CD4-positive, alpha-beta T cell (primary cell): ENCODE results near the gene ALDH9A1. TPM values are rescaled to one million over a fixed set of nuclear protein-coding genes. Genes with fewer than 3 reads are reported as not detected.

ENCODE experiments used
- ATAC-seq: fragments of 200-7000 bp; cut with Tn5 transposase; one replicate; pipeline ENCODE4 v1.10.0; 2022; ENCODE audit warnings: mild to moderate bottlenecking; ENCODE audit not compliant: poor library complexity
- CTCF ChIA-PET: fragments of 350-600 bp; sonication (Branson Sonifier 250); formaldehyde crosslinking; loops from one replicate; lab custom pipeline; 2021; ENCODE audit warnings: antibody characterized with exemption, inconsistent platforms; lab: Charles Lee
- POLR2A ChIA-PET: fragments of 350-600 bp; sonication (Branson Sonifier 250); formaldehyde crosslinking; loops from one replicate; lab custom pipeline; 2021; ENCODE audit warnings: antibody characterized with exemption, inconsistent platforms; lab: Charles Lee
- DNase-seq, 14 experiments: peaks; one replicate each; pipeline ENCODE4 v3.0.0-alpha.2; 2013 to 2020; ENCODE audit warnings: mixed read lengths in 2 of 14
- H3K27ac ChIP-seq, 2 donors: one replicate each; pipeline versions ENCODE4 v1.5.1 to v1.7.0; 2013; ENCODE audit warnings: low read length in 2 of 2, low read depth in 1 of 2, mild to moderate bottlenecking in 1 of 2
- H3K27me3 ChIP-seq, 2 experiments: 1 replicate in 1 of 2; 2 replicates in 1 of 2; pipeline versions ENCODE4 v1.6.1 to v1.7.0; 2013; ENCODE audit warnings: low read length in 2 of 2, control low read depth in 1 of 2, mild to moderate bottlenecking in 1 of 2, moderate library complexity in 1 of 2; ENCODE audit not compliant: insufficient read depth in 2 of 2, control insufficient read depth in 1 of 2
- H3K36me3 ChIP-seq: one replicate; pipeline ENCODE4 v1.6.1; 2013; ENCODE audit warnings: low read length, control low read depth; ENCODE audit not compliant: insufficient read depth
- H3K4me1 ChIP-seq: one replicate; pipeline ENCODE4 v1.6.1; 2013; ENCODE audit warnings: low read length, control low read depth; ENCODE audit not compliant: insufficient read depth
- H3K4me3 ChIP-seq: one replicate; pipeline ENCODE4 v1.5.1; 2013; ENCODE audit warnings: mild to moderate bottlenecking, low read length, moderate library complexity
- H3K9me3 ChIP-seq, 2 experiments: 1 replicate in 1 of 2; 2 replicates in 1 of 2; pipeline versions ENCODE4 v1.6.1 to v1.7.0; 2013; ENCODE audit warnings: low read length in 2 of 2, mild to moderate bottlenecking in 2 of 2, control low read depth in 1 of 2, moderate library complexity in 1 of 2; ENCODE audit not compliant: control insufficient read depth in 1 of 2, insufficient read depth in 1 of 2
- H3K27ac Mint-ChIP-seq: one replicate; pipeline ENCODE4 v1.8.0; 2020; ENCODE audit warnings: mixed read lengths
- H3K27me3 Mint-ChIP-seq: one replicate; pipeline ENCODE4 v1.8.0; 2021; ENCODE audit warnings: mixed read lengths
- H3K36me3 Mint-ChIP-seq: one replicate; pipeline ENCODE4 v1.8.0; 2021; ENCODE audit warnings: low read depth, mixed read lengths
- H3K4me1 Mint-ChIP-seq: one replicate; pipeline ENCODE4 v1.8.0; 2021; ENCODE audit warnings: low read depth, mixed read lengths
- H3K4me3 Mint-ChIP-seq: one replicate; pipeline ENCODE4 v1.8.0; 2020; ENCODE audit warnings: mild to moderate bottlenecking, mixed read lengths
- H3K9me3 Mint-ChIP-seq: one replicate; pipeline ENCODE4 v1.8.0; 2020; ENCODE audit warnings: mixed read lengths
- intact Hi-C, 2 experiments: fragments of 100-400 bp; cut with DNase I in 1 of 2; cut with micrococcal nuclease in 1 of 2; formaldehyde crosslinking; loops; one replicate each; pipeline versions ENCODE4 v1.15.1 to v1.9.0; 2023 to 2025; cut with DNase I, micrococcal nuclease
- total RNA-seq, 174 experiments: library from RNA in 2 of 174; stranded (reverse) in 2 of 174; gene quantifications; one replicate each; pipeline ENCODE4 v1.2.3 and lab custom pipeline; 2021 to 2026
- TF ChIP-seq, protein P1 (sequence below): fragments of 200-600 bp; IDR thresholded peaks from one replicate; pipeline ENCODE4 v1.8.0; 2022; ENCODE audit warnings: antibody characterized with exemption, mild to moderate bottlenecking

Gene ALDH9A1
- total RNA-seq, 2 experiments from 2014 or later = 33.9 to 35.5 TPM

DNA sequence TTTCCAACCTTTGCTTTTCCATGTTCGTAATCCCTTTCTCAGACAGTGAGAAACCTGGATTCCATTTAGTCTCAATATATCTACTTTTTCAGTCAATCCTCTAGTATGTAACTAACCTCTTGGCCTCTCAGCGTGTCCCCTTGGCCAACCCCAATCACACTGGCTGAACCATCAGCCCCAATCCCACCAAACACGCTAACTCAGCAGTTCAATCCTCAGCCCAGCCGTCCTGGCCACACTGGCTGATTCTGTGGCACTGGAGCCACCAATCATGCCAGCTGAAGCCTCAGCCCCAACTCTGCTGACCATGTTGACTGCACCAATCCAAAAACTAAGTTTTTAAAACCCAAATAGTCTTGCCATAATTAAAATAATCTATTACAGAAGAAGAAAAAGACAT is 73.9 kb downstream of the ALDH9A1 start:
- no peak overlapping the region for H3K27ac Mint-ChIP-seq
- ChIA-PET POLR2A (no interaction called here), CTCF (no interaction called here)
- TF ChIP-seq, protein P1, sequence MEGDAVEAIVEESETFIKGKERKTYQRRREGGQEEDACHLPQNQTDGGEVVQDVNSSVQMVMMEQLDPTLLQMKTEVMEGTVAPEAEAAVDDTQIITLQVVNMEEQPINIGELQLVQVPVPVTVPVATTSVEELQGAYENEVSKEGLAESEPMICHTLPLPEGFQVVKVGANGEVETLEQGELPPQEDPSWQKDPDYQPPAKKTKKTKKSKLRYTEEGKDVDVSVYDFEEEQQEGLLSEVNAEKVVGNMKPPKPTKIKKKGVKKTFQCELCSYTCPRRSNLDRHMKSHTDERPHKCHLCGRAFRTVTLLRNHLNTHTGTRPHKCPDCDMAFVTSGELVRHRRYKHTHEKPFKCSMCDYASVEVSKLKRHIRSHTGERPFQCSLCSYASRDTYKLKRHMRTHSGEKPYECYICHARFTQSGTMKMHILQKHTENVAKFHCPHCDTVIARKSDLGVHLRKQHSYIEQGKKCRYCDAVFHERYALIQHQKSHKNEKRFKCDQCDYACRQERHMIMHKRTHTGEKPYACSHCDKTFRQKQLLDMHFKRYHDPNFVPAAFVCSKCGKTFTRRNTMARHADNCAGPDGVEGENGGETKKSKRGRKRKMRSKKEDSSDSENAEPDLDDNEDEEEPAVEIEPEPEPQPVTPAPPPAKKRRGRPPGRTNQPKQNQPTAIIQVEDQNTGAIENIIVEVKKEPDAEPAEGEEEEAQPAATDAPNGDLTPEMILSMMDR = no peak
- no peak overlapping the region for H3K27ac ChIP-seq
- H3K9me3 Mint-ChIP-seq = no peaks in the 10 kb centered on the region
- no peak overlapping the region for H3K4me3 Mint-ChIP-seq
- H3K36me3 ChIP-seq = no peaks in the 10 kb centered on the region
- no peaks in the 10 kb centered on the region for H3K27me3 ChIP-seq
- no peaks in the 10 kb centered on the region for H3K36me3 Mint-ChIP-seq
- H3K27me3 Mint-ChIP-seq = peaks cover 26% of the 10 kb centered on the region
- DNase-seq (no peak), ATAC-seq (no peak)
- no peaks in the 10 kb centered on the region for H3K4me1 Mint-ChIP-seq
- no peak overlapping the region for H3K4me3 ChIP-seq
- H3K4me1 ChIP-seq = no peaks in the 10 kb centered on the region
- H3K9me3 ChIP-seq = no peaks in the 10 kb centered on the region
- intact Hi-C loops = no loop called here

DNA sequence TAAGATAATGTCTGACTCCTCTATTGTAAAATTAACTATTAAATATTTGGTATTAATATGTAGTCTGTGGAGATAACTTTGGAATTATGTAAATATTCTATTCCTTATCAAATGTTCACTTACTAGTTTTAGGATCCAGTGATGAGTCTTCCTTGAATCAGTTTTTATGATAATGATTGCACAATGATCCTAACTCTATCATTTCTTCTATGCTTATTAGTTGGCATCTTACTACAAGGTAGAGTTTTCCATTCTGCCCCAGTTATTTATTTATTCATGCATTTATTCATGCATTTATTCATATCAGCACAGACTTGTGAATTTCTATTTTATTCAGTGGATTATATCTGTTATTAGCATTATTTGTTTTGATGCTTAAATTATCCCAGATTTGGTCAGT is 74.7 kb downstream of the ALDH9A1 start:
- H3K27me3 Mint-ChIP-seq = peaks cover 26% of the 10 kb centered on the region
- H3K4me3 Mint-ChIP-seq = no peak overlapping the region
- Histone ChIP-seq H3K9me3 (no peaks in the 10 kb centered on the region), H3K27ac (no peak overlapping the region), H3K36me3 (no peaks in the 10 kb centered on the region), H3K4me3 (no peak overlapping the region), H3K4me1 (no peaks in the 10 kb centered on the region), H3K27me3 (no peaks in the 10 kb centered on the region)
- ATAC-seq (no peak), DNase-seq (no peak)
- TF ChIP-seq, protein P1 = no peak
- ChIA-PET POLR2A (no interaction called here), CTCF (interaction anchor here (0.8 kb wide), 1 partner anchor 39 kb away, joined by 3 read pairs; no protein-coding TSS in a partner anchor)
- H3K27ac Mint-ChIP-seq = no peak overlapping the region
- H3K36me3 Mint-ChIP-seq = no peaks in the 10 kb centered on the region
- intact Hi-C loops = no loop called here
- H3K4me1 Mint-ChIP-seq = no peaks in the 10 kb centered on the region
- no peaks in the 10 kb centered on the region for H3K9me3 Mint-ChIP-seq

DNA sequence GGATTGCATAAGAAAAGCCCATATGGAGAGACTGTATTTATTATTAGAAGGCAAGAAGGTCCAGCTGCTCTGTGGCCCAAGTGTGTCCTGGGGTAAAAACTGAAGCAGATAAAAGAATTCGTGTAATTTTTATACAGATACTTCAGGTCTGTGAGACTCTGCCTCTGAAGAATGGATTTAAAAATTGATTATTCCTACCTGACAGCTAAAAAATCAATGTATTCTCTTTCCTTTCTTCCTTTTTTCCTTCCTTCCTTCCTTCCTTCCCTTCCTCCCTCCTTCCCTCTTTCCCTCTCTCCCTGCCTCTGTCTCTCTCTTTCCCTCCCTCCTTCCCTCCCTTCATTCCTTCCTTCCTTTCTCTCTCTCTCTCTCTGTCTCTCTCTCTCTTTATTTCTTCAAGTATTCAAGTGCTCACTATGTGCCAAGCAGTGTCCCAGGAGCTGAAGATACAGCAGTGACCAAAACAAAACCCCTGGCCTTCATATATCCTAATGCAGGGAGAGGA is 78.7 kb downstream of the ALDH9A1 start:
- ATAC-seq = no peak
- Mint-ChIP-seq H3K4me3 (no peak overlapping the region), H3K9me3 (no peaks in the 10 kb centered on the region), H3K4me1 (no peaks in the 10 kb centered on the region), H3K36me3 (no peaks in the 10 kb centered on the region), H3K27me3 (peaks cover 55% of the 10 kb centered on the region), H3K27ac (no peak overlapping the region)
- intact Hi-C loops = no loop called here
- Histone ChIP-seq H3K36me3 (no peaks in the 10 kb centered on the region), H3K4me3 (no peak overlapping the region), H3K27ac (no peak overlapping the region), H3K4me1 (no peaks in the 10 kb centered on the region), H3K9me3 (no peaks in the 10 kb centered on the region), H3K27me3 (peaks cover 0 to 7% of the 10 kb centered on the region in 2 experiments)
- DNase-seq = no peak
- POLR2A ChIA-PET = interaction anchor here (0.6 kb wide), 1 partner anchor 175 kb away, joined by 3 read pairs; the partner anchor contains the start of gene RXRG
- TF ChIP-seq, protein P1 = no peak
- CTCF ChIA-PET = no interaction called here
